ENCODE measurements around the gene DDA1. TPM values are rescaled to one million over a fixed set of nuclear protein-coding genes. Genes with fewer than 3 reads are reported as not detected.

The DDA1 gene
- 10.4 and 27.7 TPM in 2 replicates for total RNA-seq

GRCh38 chr19:17309198-17309964 is at the start of gene DDA1:
Gene DDA1 (plus strand): TSS chr19:17309563. CDS start chr19:17309655, 92 bp downstream.

GRCh38 chr19:17264641-17264979 is 44.8 kb upstream of the DDA1 start, which contains the start of gene USHBP1:
Gene USHBP1 (minus strand): TSS chr19:17264745. CDS start chr19:17264299, 446 bp downstream.

GRCh38 chr19:17266975-17267788 is 42.2 kb upstream of the DDA1 start, which contains the start of gene BABAM1:
Gene BABAM1 (plus strand): TSS chr19:17267443. CDS start chr19:17268807, 1,364 bp downstream.

GRCh38 chr19:17281391-17282304 is 27.7 kb upstream of the DDA1 start, which contains the start of gene ANKLE1:
Gene ANKLE1 (plus strand): TSS chr19:17281901. CDS start chr19:17281921, 20 bp downstream.

GRCh38 chr19:17303167-17303939 is 6.0 kb upstream of the DDA1 start, which contains the start of gene ABHD8:
Gene ABHD8 (minus strand): TSS chr19:17303425. CDS start chr19:17301616, 1,809 bp downstream.

GRCh38 chr19:17305517-17306284 is 3.7 kb upstream of the DDA1 start, which contains the start of gene MRPL34:
Gene MRPL34 (plus strand): TSS chr19:17305872. CDS start chr19:17305893, 21 bp downstream.

GRCh38 chr19:17334414-17335409 is 25.3 kb downstream of the DDA1 start, which contains the start of gene ANO8:
Gene ANO8 (minus strand): TSS chr19:17334855. CDS start chr19:17334670, 185 bp downstream.

GRCh38 chr19:17336872-17337674 is 27.7 kb downstream of the DDA1 start, which contains the start of gene GTPBP3:
Gene GTPBP3 (plus strand): TSS chr19:17337553. CDS start chr19:17337612, 59 bp downstream.

Other genes with a start within 250 kb of the DDA1 start
- 4.9 and 5.6 TPM in 2 replicates for gene HAUS8, start 234.1 kb upstream of the DDA1 start, total RNA-seq
- 34.2 and 50.0 TPM in 2 replicates for gene MYO9B, start 233.8 kb upstream of the DDA1 start, total RNA-seq
- gene USE1, start 94.2 kb upstream of the DDA1 start, total RNA-seq: 19.2 and 19.6 TPM in 2 replicates
- gene OCEL1, start 83.3 kb upstream of the DDA1 start, total RNA-seq: 4.1 and 4.2 TPM in 2 replicates
- gene NR2F6, start 63.6 kb upstream of the DDA1 start, total RNA-seq: 49.7 and 55.8 TPM in 2 replicates
- 13.3 and 17.2 TPM in 2 replicates for gene USHBP1, start 44.8 kb upstream of the DDA1 start, total RNA-seq
- gene BABAM1, start 42.1 kb upstream of the DDA1 start, total RNA-seq: 134 and 168 TPM in 2 replicates
- gene ANKLE1, start 27.7 kb upstream of the DDA1 start, total RNA-seq: 0.65 and 1.4 TPM in 2 replicates
- gene ABHD8, start 6.1 kb upstream of the DDA1 start, total RNA-seq: 5.2 and 9.9 TPM in 2 replicates
- 33.8 and 37.7 TPM in 2 replicates for gene MRPL34, start 3.7 kb upstream of the DDA1 start, total RNA-seq
- gene ANO8, start 25.3 kb downstream of the DDA1 start, total RNA-seq: 3.6 and 3.8 TPM in 2 replicates
- gene GTPBP3, start 28.0 kb downstream of the DDA1 start, total RNA-seq: 15.3 and 18.7 TPM in 2 replicates
- 0.61 and 4.5 TPM in 2 replicates for gene PLVAP, start 67.8 kb downstream of the DDA1 start, total RNA-seq
- under 0.01 and 1.2 TPM in 2 replicates for gene CCDC194, start 84.6 kb downstream of the DDA1 start, total RNA-seq
- gene BST2, start 96.1 kb downstream of the DDA1 start, total RNA-seq: 146 and 1,184 TPM in 2 replicates
- 44.2 and 46.0 TPM in 2 replicates for gene MVB12A, start 110.5 kb downstream of the DDA1 start, total RNA-seq
- not detected in 2 replicates for gene TMEM221, start 139.1 kb downstream of the DDA1 start, total RNA-seq
- gene NXNL1, start 151.4 kb downstream of the DDA1 start, total RNA-seq: not detected in 2 replicates
- 7.8 and 9.6 TPM in 2 replicates for gene SLC27A1, start 161.0 kb downstream of the DDA1 start, total RNA-seq
- 47.3 and 53.9 TPM in 2 replicates for gene PGLS, start 202.1 kb downstream of the DDA1 start, total RNA-seq
- 72.8 and 87.1 TPM in 2 replicates for gene COLGALT1, start 246.1 kb downstream of the DDA1 start, total RNA-seq

Measured in epithelial cell of umbilical artery (primary cell).